Activated T-helper 1 cell treated with Interleukin-2 at 50 U/mL for 16 hours (primary cell): ENCODE data around the gene ZNF750.
"Not testable (repeated sequence)": the region's sequence is repeated elsewhere in the genome, so short reads cannot be mapped to it uniquely, and the experiment has no call there.

Source experiments
- DNase-seq: peaks from one replicate; pipeline ENCODE4 v3.0.0-alpha.2; 2020; ENCODE audit warnings: low read depth

ZNF750 gene

DNA sequence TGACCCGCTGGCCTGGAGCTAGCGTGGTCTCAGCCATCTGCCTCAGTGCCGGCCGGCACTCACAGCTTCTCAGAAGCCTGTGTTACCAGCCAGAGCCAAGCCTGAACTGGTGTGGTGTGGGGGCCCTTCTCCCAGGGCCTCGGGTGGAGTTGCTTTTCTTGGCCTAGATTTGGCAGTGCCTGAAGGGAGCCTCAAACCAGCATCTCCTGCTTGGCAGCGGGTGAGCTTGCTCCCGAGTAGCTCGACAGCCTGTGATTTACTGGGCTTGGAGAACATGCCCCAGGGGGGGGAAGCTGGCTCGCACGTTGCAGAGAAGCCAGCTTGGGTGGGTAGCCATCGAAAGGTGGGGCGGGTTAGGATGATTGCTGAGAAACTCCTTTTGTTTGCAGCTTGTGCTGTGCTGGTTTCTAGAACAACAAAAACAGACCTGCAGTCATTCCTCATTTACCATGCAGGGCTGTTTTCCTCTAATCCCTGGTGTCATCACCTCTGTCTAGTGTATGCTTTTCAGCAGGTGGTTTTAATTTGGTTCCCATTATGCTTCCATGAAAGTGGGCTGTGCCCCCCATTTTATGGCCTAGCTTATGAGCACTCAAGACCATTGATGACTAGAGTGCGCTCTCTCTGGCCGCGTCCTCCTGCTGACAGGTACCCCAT lies 45.7 kb downstream of the ZNF750 start:
- DNase-seq = no peak

DNA sequence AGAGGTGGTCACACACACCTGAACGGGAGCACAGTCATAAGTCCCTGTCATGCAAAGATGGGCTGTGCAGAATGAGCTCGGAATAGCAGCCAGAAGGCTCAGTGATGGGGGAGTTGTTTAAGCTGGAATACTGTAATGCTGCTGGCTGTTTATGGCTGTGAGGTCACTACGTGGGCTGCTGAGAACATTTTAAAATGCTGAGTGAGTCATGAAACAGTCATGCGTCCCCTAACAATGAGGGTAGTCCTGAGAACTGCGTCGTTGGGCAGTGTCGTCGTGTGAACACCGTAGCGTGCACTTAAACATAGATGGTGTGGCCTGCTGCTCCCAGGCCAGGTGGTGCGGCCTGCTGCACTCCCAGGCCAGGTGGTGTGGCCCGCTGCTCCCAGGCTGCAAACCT lies 48.3 kb downstream of the ZNF750 start:
- DNase-seq = no peak

DNA sequence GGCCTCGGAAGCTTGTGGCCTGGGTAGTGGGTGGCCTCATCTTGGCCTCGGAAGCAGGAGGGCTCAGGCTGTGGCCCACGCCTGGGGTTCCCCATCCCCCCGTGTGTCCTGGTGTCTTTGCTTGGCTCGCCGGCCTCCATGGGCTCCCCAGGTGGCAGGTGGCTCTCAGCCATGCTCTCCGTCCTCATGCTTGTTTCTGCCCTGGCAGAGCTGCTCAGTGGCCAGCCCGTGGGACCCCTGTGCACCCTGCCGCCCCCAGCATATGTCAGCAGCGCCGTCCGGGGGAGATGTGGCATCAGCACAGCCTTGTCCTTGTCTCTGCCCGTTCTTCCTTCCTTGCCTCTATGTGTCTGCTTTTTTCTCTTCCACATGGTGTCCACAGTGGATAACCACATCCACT lies 49.4 kb downstream of the ZNF750 start:
- no peak for DNase-seq

DNA sequence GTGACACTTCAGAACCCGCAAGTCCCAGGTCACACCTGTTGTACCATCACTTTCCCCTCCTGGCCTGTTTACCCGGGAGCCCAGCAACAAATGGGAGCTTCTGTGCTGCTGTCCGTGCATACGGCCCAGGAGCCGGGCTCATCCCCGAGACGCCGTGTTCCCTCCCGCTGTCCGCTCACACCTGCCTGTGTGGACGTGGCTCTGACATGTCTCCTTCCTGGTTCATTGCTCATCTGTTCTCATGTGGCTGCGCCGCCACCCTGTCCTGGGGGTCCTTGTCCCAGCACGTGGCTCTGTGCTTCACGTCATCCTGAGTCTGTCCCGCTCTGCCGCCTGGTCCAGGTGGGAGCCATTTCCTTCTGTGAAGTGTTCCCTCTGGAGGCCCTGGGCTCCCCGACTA lies 50.0 kb downstream of the ZNF750 start:
- no peak for DNase-seq

DNA sequence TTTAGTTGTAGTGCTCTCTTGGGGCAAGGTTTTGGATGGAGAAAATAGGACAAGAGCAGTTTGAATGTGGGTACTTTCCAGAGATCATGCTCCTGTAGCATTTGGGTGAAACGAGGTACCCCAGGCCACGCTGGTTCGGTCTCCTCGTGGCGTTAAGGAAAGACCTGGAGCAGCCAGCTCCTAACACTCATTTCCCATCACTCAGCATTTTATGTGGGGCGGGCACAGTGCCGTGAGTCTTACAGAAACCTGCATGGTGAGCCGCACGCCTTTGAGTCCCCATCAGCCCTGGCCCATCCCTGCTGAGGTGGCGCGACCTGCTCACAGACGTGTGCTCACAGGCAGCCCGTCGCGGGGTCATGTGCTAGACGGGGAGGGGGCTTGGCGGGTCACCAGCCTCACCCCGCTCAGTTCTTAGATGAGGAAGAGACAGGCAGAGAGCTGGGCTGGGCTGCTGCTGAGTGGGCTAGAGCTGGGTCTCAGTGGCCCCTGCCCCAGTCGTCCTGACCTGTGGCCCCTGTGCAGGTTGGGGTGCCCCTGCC lies 50.7 kb downstream of the ZNF750 start:
- no peak for DNase-seq

DNA sequence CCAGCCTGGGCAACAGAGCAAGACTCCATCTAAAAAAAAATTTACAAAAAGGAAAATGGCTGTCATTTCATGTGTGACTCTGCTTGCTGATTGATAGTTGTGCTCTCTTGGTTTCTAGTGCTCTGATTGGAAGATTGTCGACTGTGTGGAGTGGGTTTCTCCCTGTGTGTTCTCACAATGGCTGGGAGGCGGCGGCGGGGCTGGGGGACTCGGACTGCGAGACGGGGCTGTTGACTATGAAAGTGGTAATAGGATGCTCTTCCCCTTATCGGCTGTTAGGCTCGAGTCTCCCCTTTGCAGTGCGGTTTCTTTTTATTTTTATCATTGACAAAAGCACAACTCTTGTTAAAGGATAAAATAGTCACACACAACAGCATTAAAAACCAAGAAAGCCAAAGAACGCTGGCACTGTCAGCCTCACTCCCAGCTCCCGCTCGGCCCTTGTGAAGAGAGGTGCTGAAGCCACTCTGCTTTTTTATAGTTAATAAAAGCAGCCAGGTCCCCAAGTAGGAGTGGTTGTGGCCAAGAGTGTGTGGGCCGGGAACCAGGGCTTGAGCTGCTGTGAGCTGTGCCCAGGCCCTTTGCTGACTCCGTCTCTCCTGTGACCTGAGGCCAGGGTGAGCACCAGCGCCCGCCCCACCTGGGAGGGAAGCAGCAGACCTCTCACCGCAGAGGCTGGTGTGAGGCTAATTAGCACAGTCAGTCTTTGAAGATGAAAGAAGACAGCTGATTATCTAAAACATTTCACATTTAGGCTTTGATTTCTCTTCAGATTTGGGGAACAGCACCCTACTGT lies 51.4 kb downstream of the ZNF750 start:
- DNase-seq = no peak

DNA sequence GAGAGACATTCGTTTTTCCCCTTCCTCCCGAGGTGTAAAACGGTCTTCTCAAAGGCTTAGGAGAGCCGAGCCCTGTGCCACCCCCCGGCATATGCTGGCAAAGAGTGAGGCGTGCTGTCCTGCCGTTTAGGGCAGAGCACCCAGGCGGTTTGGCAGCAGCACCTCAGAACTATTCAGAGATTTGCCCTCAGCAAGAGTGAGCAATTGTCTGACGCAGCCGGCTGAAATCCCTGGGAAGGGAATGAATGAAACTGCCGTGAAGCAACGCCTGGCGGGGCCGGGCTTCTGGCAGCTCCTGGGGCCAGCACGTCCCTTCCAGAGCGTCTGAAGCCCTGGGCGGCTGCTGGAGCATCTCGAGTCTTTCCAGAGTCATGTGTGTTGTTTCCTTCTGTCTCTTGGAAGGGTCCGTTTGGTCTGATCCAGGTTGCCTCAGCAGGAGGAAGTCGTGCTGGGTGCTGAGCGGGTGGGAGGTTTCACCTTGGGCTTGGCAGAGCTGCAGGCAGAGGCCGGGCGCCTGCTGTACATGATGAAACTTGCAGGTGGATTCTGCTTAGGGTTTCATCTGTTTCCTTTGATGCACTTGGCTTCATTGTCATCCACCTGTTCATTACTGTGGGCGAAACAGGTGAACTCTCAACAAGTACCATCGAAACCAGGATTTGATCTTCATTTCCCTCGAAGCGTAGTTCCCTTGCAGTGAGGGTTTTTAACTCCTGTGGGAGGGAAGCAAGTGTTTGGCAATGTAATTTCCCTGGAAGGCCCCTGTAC lies 52.6 kb downstream of the ZNF750 start:
- no peak for DNase-seq

DNA sequence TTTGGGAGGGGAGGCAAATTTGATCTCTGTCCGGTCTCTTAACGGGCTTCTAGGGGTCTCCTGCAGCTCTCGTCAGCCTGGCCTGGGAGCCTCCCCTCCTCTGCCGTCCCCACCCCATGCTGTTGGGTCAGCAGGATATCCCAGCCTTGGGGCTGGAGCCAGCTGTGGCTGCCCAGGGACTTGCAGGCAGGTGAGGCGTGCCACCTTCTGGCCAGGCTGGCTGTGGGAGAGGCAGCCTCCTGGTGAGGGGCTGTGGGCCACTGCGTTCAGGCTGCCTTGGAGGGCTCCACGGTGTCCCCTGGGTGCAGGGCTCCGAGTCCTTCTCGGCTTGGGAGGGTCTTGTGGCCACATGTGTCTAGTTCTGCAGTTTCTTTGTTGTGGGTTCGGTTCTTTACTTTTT lies 53.4 kb downstream of the ZNF750 start:
- DNase-seq = no peak

DNA sequence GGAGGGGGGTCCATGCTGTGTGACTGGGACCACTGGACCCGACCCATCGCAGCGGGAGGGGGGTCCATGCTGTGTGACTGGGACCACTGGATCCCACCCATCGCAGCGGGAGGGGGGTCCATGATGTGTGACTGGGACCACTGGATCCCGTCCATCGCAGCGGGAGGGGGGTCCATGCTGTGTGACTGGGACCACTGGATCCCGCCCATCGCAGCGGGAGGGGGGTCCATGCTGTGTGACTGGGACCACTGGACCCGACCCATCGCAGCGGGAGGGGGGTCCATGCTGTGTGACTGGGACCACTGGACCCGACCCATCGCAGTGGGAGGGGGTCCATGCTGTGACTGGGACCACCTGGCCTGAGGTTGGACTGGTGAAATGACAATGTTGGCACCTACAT lies 54.2 kb downstream of the ZNF750 start:
- not testable (repeated sequence) for DNase-seq

DNA sequence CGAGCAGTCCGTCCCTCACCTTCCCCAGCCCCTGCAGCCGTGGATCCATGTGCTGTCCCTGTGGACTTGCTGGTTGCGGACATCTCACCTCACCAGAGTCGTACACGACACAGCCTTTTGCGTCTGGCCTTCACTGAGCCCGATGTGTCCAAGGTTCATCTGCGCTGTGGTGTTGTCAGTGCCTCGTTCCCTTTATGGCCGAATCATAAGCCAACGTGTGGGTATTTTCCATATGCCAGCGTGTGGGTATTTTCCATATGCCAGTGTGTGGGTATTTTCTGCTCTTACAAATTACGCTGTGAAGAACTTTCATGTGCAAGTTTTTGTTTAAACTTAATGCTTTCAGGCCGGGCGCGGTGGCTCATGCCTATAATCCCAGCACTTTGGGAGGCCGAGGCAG lies 56.3 kb downstream of the ZNF750 start:
- no peak for DNase-seq

DNA sequence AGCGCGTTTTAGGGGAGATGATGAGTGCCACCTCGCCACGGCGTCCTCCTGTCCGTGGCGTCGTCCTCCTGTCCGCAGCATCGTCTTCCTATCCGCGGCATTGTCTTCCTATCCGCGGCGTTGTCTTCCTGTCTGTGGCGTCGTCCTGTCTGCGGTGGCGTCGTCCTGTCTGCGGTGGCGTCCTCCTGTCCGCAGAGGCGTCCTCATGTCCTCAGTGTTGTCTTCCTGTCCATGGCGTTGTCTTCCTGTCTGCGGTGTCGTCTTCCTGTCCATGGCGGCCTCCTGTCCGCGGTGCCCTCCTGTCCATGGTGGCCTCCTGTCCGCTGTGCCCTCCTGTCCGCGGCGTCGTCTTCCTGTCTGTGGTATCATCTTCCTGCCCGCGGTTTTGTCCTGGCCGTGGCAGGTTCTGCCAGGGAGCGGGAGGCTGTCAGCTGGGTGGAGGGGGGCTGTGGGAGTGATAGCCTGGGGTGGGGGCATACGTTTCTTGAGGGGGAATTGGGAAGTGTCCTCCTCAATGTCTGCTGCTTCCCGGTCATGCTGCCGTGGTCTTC lies 57.1 kb downstream of the ZNF750 start:
- DNase-seq = no peak

DNA sequence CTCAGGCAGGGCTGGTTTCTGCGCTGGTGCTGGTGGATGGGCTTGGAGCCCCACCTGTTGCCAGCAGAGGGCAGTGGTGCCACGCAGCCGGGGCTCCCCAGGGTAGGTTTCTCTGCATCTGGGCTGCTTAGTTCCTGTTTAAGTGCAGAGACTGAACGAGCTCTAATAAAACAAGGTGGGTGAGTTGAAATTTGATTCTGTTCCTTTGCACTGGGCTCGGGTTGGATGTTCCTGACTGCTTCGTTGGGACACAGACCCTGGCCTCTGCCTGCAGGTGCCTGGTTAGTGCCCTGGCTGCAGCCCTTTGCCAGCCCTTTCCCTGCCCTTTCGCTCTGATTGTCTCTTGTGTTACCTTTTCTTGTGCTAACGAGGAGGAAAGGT lies 57.9 kb downstream of the ZNF750 start:
- DNase-seq = peak; percentile 70

DNA sequence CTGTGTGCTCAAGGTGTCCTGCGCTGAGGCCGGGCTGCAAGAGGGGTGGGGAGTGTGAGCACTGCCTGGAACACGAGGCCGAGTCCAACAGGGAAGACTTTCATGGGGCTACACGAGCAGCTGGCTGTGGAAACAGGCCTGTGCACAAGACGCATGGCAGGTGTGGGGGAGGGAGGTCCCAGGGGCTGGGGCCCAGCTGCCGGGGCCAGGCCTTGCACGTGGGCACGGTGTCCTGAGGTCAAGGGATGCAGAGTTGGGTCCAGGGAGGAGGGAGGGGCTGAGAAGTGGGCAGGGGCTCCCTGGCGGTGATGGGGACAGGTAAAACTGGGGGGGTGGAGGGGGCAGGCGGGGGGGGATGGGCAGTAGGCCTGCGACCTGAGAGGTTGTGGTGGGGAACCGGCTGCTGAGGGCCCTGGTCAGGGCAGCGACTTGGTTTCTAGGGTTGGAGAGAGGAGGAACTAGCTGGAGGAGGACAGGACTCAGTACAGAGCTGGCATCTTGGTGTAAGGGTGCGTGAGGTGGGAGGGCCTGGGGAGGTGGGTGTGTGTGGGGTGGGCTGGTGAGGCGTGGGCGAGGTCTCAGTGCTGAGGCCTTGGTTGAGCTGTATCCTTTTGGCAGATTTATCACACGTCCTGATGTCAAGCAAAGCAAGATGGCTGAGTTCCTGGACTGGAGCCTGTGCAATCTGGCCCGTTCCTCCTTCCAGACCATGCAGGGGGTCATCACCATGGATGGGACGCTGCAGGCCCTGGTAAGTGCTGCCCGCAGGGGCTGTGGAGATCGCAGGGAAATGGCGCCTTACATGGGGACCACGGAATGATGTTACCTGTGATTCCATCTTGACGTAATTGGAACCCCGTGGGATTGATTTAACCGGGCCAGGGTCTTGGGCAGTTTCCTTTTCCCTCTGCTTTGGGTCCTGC lies 58.6 kb downstream of the ZNF750 start:
- no peak for DNase-seq

DNA sequence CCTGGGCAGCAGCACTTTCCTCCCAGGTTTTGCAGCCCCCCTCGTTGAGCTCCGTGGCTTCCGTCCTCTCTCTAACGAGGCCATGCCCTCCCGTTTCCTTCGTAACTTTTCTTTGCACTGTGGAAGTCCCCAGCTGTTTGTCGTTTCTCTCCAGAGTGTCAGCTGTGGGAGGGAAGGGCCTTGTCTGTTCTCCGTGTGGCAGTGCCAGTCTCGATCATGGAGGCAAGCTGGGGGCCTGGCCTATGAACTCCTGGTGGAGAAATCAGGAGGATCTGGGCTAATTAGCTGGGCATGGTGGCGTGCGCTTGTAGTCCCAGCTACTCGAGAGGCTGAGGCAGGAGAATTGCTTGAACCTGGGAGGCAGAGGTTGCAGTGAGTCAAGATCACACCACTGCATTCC lies 59.6 kb downstream of the ZNF750 start:
- DNase-seq = no peak

DNA sequence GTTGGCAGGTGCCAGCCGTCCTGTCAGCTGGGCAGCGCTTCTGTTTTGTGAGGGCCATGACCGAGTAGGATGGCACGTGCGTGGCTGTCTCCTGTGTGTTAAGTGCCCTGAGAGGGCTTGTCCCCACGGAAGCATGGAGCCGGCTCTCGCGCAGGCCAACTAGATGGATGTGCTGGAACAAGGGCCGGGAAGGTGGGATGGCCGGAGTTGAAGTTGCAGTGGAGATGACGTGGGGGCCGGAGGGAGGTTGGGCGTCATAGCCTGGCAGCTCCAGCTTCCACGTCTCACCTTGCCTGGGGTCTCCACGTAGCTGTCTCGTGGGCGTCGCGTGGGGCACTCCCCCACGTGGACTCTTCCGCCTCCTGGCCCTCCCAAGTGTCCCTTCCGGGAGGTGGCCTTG lies 60.3 kb downstream of the ZNF750 start:
- no peak for DNase-seq
